ENCODE measurements around the gene EXOC7. TPM values are rescaled to one million over a fixed set of nuclear protein-coding genes. Genes with fewer than 3 reads are reported as not detected.

Gene EXOC7
- total RNA-seq, 1 donor from 2014 or later: 80.1 TPM

DNA sequence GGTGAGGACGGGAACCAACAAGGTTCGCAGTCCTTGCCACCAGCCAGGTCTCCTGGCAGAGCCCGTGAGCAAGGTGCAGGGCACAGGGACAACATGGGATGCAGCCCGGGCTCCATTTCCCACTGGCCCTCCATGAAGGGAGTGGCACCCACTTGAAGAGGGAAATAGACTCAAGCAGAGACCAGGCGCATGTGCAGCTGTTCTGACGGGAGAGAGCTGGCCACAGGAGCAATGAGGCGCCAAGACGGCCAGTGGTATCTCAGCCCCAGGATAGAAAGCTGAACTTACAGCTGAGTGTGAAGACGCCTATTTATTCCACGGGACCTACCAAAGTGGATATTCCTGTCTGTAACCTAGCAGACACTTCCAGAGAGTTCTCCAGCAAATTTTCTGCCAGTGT is 45.6 kb upstream of the EXOC7 start:
- no peak for DNase-seq (ENCODE audit: low read depth)
- no peaks in the 10 kb centered on the region for H3K36me3 ChIP-seq (ENCODE audit: control insufficient read depth, insufficient read depth, low read length)
- TF ChIP-seq, protein P1, sequence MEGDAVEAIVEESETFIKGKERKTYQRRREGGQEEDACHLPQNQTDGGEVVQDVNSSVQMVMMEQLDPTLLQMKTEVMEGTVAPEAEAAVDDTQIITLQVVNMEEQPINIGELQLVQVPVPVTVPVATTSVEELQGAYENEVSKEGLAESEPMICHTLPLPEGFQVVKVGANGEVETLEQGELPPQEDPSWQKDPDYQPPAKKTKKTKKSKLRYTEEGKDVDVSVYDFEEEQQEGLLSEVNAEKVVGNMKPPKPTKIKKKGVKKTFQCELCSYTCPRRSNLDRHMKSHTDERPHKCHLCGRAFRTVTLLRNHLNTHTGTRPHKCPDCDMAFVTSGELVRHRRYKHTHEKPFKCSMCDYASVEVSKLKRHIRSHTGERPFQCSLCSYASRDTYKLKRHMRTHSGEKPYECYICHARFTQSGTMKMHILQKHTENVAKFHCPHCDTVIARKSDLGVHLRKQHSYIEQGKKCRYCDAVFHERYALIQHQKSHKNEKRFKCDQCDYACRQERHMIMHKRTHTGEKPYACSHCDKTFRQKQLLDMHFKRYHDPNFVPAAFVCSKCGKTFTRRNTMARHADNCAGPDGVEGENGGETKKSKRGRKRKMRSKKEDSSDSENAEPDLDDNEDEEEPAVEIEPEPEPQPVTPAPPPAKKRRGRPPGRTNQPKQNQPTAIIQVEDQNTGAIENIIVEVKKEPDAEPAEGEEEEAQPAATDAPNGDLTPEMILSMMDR (IDR thresholded peaks at IDR 0.05; ENCODE audit: insufficient read depth, low read length, poor library complexity, severe bottlenecking): no peak
- H3K27me3 ChIP-seq (ENCODE audit: control insufficient read depth, insufficient read depth, low read length): no peaks in the 10 kb centered on the region
- H3K4me3 ChIP-seq (ENCODE audit: low read depth, low read length): no peak overlapping the region

DNA sequence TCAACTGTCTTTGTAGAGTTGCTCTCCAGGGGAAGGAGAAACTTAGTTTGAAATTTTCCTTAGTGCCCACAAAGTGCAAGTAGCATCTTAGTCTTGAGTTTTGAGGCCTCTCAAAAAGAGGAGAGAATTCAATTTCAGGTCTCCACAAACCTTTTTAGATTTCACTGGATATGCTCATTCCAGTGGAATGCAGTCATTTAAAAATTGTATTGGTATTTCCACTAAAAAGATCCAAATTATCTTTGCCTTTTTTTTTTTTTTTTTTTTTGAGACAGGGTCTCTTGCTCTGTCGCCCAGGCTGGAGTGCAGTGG is 44.4 kb upstream of the EXOC7 start:
- H3K27me3 ChIP-seq (ENCODE audit: control insufficient read depth, insufficient read depth, low read length): no peaks in the 10 kb centered on the region
- H3K4me3 ChIP-seq (ENCODE audit: low read depth, low read length): no peak overlapping the region
- no peak for DNase-seq (ENCODE audit: low read depth)
- H3K36me3 ChIP-seq (ENCODE audit: control insufficient read depth, insufficient read depth, low read length): no peaks in the 10 kb centered on the region
- TF ChIP-seq, protein P1 (IDR thresholded peaks at IDR 0.05; ENCODE audit: insufficient read depth, low read length, poor library complexity, severe bottlenecking): no peak

DNA sequence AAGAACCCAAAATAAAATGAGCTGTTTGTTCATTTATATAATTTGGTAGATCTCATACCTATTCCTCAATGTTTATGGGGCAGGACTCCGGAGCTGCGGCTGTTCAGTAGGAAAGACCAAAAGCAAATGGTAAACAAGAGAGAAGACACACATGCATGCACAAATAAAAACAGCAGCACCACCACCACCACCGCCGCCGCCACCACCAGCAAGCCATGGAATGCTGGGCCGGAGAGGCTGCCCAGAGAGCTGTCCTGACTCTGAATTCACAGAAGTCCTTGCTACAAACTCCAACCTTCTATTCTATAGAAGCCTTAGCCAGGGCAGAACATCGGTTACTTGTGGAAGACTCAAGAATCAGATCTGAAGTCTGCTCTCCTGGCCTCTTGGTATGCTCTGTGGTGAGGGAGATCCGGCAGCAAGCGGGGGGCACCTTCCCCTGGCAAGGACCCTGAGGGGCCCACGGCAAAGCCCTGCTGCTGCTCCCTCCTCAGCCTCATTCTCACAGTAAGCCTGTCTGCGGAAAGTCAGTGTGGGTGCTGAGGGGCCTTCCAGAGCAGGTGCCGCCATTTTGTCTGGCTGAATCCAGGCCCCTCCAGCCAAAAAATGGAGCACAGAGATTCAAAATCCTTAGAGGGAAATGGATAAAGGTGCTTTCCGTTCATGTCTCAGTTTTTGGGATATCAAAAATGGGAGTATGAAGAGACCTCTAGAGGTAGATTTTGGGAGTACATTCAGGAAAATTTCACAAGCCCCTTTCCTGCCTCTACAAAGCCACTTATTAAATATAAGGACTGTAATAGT is 43.8 kb upstream of the EXOC7 start:
- TF ChIP-seq, protein P1 (IDR thresholded peaks at IDR 0.05; ENCODE audit: insufficient read depth, low read length, poor library complexity, severe bottlenecking): peak; percentile 58
- Histone ChIP-seq H3K27me3 (ENCODE audit: control insufficient read depth, insufficient read depth, low read length) (no peaks in the 10 kb centered on the region), H3K4me3 (ENCODE audit: low read depth, low read length) (no peak overlapping the region), H3K36me3 (ENCODE audit: control insufficient read depth, insufficient read depth, low read length) (no peaks in the 10 kb centered on the region)
- no peak for DNase-seq (ENCODE audit: low read depth)

DNA sequence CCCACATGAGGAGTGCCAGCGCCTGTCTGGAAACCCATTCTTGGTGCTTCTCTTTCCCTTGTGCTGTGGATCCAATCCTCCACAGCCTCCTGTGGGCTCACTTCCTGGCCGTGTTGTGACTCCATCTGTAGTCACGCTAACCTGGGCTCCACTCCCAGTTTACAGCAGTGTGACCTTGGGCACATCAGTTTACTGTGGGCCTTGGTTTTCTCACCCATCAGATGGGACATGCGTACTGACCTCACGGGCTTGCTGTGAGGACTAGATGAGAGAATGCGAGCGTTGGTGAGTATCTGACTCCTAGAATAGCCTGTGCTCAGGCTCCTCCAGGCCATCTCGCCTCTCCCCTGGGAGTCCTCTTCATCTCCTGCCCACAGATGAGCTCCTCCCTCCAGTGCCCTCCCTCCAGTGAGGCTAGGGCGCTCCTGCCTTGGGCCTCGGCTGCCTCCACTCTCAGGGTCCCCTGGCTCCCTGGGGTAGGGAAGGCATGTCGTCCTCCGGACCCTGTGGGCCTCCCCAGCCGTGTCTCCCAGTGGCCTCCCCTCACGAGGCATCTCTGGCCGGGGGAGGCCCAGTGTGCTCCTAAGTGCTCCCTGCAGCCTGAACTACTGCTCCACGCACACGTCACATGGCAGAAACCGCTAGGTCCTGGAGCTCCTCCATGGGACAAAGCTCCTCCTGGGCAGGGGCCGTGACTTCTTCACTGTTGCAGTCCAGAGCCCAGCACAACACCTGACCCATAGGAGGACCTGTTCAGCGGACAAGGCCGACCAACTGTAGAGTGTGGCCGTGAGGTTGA is 42.7 kb upstream of the EXOC7 start:
- H3K36me3 ChIP-seq (ENCODE audit: control insufficient read depth, insufficient read depth, low read length): no peaks in the 10 kb centered on the region
- H3K27me3 ChIP-seq (ENCODE audit: control insufficient read depth, insufficient read depth, low read length): peaks cover 6% of the 10 kb centered on the region
- TF ChIP-seq, protein P1 (IDR thresholded peaks at IDR 0.05; ENCODE audit: insufficient read depth, low read length, poor library complexity, severe bottlenecking): no peak
- H3K4me3 ChIP-seq (ENCODE audit: low read depth, low read length): no peak overlapping the region
- no peak for DNase-seq (ENCODE audit: low read depth)

DNA sequence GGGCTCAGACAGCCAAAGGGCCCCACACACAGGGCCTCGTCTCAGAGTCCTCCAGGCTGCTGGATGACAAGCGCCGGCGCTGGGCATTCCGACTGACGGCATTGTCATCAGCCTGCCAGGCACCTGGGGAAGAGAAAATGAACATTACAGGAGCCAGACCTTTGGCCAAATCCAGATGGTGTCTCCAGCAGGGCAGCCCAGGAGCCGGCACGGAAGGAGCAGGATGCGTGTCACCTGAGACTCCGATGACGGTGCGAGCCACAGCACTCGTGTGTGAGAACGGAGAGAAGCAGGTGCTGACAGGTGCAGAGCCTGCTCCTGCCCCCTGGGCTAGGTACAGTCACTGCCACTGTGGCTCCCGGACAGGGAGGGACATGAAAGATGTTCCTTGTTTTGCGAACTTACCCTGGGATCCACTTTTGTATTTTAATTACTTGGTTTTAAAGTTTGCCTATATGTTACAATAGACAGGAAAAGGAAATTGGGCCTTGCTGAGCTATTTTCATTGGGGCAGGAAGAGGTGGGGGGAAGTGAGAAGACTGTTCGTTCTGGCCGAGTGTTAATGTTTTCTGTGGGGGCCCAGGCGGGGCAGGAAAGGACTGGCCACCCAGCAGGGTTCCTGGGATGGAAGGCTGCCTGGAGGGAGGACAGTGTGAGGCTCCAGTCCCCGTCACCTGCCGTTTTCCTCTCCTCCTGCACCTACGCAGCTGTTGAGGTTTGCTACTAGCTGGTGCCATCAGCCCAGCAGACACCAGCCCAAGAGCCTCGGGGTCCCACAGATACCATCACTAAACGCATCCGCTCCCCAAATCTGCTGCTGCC is 41.9 kb upstream of the EXOC7 start:
- H3K36me3 ChIP-seq (ENCODE audit: control insufficient read depth, insufficient read depth, low read length): no peaks in the 10 kb centered on the region
- TF ChIP-seq, protein P1 (IDR thresholded peaks at IDR 0.05; ENCODE audit: insufficient read depth, low read length, poor library complexity, severe bottlenecking): no peak
- peaks cover 13% of the 10 kb centered on the region for H3K27me3 ChIP-seq (ENCODE audit: control insufficient read depth, insufficient read depth, low read length)
- DNase-seq (ENCODE audit: low read depth): no peak
- H3K4me3 ChIP-seq (ENCODE audit: low read depth, low read length): no peak overlapping the region
